GM10266 (cell line): ENCODE measurements around the gene STUM.

Experiments
- DNase-seq: peaks from one replicate; pipeline ENCODE4 v3.0.0; 2012; ENCODE audit errors: extremely low spot score
- CTCF ChIP-seq: IDR thresholded peaks from 2 replicates; pipeline ENCODE4 v1.5.1; 2012; ENCODE audit warnings: mild to moderate bottlenecking, low read depth; ENCODE audit not compliant: control insufficient read depth, insufficient read depth; ENCODE audit errors: missing control alignments

STUM gene

GRCh38 chr1:226625832-226626576 lies 77.4 kb downstream of the STUM start:
- TF ChIP-seq CTCF: no peak
- no peak for DNase-seq

GRCh38 chr1:226626577-226626956 lies 78.0 kb downstream of the STUM start:
- peak; percentile 70 for DNase-seq
- TF ChIP-seq CTCF: peak; percentile 87

- TF ChIP-seq CTCF: no peak
- no peak for DNase-seq
Observed at GRCh38 chr1:226627050-226627755, 78.6 kb downstream of the STUM start.

- no peak for TF ChIP-seq CTCF
- no peak for DNase-seq
Observed at GRCh38 chr1:226627924-226628611, 79.5 kb downstream of the STUM start.

GRCh38 chr1:226628612-226629155 lies 80.1 kb downstream of the STUM start:
- no peak for DNase-seq
- TF ChIP-seq CTCF: no peak

- no peak for TF ChIP-seq CTCF
- DNase-seq: no peak
Observed at GRCh38 chr1:226629210-226629895, 80.8 kb downstream of the STUM start.
